MM.1S (cell line): ENCODE data around the gene NCOR2.

Experiments used
- EZH2 ChIP-seq: fragments of 300-600 bp; sonication (generic); optimal IDR thresholded peaks from 2 replicates; pipeline ENCODE3; 2017; ENCODE audit warnings: low read depth, mild to moderate bottlenecking, antibody characterized with exemption, low read length, mixed read lengths
- TF ChIP-seq, protein P1 (sequence below): fragments of 300-600 bp; sonication (generic); IDR thresholded peaks from 2 replicates; pipeline ENCODE4 v1.5.1; 2016; ENCODE audit warnings: antibody characterized with exemption, low read length, mixed read lengths

DNA sequence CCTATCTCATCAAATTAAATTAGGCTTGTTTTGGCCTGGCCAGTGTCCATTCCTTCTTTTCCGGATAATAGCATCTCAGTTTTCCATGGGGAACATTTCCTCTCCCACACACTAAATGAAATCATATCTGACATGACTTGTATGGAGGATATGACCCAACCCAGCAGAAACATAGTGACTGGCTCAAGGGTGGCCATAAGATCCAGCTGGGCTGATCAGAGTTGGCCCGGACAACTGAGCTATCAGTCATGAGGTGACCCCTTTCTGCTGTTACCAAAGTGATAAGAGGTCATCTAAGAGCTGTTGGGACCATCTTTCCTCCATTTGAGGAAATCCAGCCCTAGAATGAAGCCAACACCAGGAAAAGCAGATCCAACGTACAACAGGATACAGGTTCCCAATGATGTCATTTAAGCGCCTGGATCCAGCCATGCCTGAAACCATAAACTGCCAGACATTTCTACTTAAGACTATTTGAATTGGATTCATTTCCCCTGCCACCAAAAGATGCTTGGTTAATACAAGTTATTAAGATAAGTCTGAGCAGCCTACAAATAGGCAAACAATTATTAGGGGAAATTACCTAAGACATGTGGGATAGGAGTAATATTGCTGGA lies 20.7 kb upstream of the NCOR2 start:
- TF ChIP-seq, protein P1, sequence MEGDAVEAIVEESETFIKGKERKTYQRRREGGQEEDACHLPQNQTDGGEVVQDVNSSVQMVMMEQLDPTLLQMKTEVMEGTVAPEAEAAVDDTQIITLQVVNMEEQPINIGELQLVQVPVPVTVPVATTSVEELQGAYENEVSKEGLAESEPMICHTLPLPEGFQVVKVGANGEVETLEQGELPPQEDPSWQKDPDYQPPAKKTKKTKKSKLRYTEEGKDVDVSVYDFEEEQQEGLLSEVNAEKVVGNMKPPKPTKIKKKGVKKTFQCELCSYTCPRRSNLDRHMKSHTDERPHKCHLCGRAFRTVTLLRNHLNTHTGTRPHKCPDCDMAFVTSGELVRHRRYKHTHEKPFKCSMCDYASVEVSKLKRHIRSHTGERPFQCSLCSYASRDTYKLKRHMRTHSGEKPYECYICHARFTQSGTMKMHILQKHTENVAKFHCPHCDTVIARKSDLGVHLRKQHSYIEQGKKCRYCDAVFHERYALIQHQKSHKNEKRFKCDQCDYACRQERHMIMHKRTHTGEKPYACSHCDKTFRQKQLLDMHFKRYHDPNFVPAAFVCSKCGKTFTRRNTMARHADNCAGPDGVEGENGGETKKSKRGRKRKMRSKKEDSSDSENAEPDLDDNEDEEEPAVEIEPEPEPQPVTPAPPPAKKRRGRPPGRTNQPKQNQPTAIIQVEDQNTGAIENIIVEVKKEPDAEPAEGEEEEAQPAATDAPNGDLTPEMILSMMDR = no peak
- TF ChIP-seq EZH2 = no peak
